SH-SY5Y (cell line): ENCODE results near the gene GCK.

Experiments used
- GATA2 ChIP-seq: IDR thresholded peaks from 2 replicates; pipeline ENCODE4 v1.6.1; 2011; ENCODE audit warnings: mild to moderate bottlenecking, low read depth, low read length
- GATA3 ChIP-seq: IDR thresholded peaks from 2 replicates; pipeline ENCODE4 v1.6.1; 2011; ENCODE audit warnings: low read depth, mild to moderate bottlenecking, low read length, moderate library complexity

DNA sequence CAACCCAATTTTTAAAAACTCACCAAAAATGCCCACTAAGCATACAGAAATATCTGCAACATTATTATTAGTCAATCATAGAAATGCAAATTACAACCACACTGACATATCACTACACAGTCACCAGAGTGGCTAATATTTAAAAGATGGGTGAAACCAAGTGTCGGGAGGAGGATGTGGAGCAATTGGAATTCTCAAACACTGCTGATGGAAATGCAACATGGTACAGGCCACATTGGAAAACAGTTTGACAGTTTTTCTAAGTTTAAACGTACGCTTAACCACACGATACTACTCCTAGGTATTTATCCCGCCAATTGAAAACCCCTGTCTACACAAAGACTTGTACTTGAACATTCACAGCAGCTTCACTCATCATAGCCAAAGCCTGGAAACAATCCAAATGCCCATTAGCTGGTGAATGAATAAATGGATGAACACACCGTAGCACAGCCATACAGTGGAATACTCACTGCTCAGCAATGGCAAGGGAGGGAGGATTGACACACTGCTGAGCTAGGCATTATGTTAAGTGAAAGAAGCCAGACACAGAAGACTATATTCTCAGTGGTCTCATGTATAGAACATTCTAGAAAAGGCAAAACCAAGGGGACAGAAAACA lies 16.3 kb downstream of the GCK start:
- no peak for TF ChIP-seq GATA3
- TF ChIP-seq GATA2, result no peak
